WI38 (cell line): ENCODE measurements around the gene GANAB.
"Not testable (repeated sequence)": the region's sequence is repeated elsewhere in the genome, so short reads cannot be mapped to it uniquely, and the experiment has no call there.

ENCODE experiments used
- H3K4me3 ChIP-seq: 2 replicates; pipeline ENCODE4 v1.5.1; 2011; ENCODE audit warnings: low read depth, mild to moderate bottlenecking, control low read depth, low read length
- TF ChIP-seq, protein P1 (sequence below): IDR thresholded peaks from 2 replicates; pipeline ENCODE4 v1.5.1; 2012; ENCODE audit warnings: low read depth, mild to moderate bottlenecking, control low read depth, low read length

GANAB gene

DNA sequence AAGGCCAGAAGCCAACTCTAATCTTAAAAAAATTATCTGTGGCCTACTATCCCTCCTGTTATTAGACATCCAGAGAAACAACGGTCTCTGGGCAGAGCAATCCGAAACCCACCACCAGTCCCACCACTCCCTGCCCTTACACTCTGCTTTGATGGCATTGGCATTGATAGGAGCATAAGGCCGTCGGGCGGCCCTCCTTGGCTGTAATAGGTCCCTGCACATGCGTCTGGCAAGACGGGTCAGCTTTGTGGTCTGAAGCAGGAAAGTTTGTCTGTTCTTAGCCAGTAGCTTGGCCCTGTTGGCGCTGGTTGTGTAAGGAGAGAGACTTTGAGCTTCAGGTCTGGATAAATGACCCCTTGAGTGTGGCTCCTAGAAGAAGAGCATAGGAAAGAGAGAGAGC lies 51.3 kb downstream of the GANAB start:
- TF ChIP-seq, protein P1, sequence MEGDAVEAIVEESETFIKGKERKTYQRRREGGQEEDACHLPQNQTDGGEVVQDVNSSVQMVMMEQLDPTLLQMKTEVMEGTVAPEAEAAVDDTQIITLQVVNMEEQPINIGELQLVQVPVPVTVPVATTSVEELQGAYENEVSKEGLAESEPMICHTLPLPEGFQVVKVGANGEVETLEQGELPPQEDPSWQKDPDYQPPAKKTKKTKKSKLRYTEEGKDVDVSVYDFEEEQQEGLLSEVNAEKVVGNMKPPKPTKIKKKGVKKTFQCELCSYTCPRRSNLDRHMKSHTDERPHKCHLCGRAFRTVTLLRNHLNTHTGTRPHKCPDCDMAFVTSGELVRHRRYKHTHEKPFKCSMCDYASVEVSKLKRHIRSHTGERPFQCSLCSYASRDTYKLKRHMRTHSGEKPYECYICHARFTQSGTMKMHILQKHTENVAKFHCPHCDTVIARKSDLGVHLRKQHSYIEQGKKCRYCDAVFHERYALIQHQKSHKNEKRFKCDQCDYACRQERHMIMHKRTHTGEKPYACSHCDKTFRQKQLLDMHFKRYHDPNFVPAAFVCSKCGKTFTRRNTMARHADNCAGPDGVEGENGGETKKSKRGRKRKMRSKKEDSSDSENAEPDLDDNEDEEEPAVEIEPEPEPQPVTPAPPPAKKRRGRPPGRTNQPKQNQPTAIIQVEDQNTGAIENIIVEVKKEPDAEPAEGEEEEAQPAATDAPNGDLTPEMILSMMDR = no peak
- no peak overlapping the region for H3K4me3 ChIP-seq

DNA sequence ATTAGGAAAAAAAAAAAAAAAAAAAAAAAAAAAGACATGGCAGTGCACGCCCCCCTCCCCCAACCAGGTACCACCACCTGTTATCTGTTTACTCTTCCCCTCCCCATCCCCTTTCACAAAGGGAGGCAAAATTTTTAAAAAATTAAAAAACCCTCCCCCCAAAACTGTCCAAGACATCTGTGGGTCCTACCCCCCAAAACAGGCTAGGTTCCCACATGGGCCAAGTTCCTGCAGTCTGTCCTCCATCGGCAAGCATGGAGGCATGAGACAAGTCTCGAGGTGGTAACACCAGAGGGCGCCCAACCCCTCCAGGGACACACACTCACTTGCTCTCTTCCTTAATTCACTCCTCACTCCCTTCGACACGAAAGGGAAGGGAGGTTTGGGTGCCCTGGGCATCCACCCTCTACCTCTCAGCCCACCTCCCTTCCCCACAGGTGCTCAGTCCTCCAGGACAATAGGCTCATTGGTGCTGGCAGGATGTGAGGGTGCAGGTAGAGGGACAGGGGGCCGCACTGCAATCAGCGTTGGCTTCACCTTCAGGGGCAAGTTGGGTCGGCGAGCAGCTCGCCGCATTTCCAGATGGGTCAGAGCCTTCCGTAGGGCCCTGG lies 52.9 kb downstream of the GANAB start:
- no peak overlapping the region for H3K4me3 ChIP-seq
- TF ChIP-seq, protein P1 = peak; percentile 45

DNA sequence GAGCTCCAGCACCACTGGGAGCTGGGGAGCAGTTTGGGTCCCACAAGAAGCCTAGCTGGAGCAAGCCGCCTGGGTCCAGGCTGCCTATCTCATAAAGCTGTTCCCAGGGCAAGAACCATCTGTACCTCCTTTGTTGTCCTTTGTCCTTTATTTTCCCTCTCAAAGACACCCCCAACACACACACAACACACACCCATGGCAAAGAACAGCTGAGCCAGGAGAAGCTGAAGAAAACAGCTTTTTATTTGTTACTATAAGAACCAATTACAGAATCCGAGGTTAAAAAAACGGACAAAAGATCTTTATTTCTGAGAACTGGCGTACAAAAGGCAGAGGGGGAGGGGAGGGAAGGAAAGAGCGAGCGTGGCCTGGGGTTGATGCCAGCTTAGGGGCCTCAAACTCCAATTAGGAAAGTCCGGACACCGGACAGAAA lies 53.4 kb downstream of the GANAB start:
- TF ChIP-seq, protein P1 = no peak
- no peak overlapping the region for H3K4me3 ChIP-seq

DNA sequence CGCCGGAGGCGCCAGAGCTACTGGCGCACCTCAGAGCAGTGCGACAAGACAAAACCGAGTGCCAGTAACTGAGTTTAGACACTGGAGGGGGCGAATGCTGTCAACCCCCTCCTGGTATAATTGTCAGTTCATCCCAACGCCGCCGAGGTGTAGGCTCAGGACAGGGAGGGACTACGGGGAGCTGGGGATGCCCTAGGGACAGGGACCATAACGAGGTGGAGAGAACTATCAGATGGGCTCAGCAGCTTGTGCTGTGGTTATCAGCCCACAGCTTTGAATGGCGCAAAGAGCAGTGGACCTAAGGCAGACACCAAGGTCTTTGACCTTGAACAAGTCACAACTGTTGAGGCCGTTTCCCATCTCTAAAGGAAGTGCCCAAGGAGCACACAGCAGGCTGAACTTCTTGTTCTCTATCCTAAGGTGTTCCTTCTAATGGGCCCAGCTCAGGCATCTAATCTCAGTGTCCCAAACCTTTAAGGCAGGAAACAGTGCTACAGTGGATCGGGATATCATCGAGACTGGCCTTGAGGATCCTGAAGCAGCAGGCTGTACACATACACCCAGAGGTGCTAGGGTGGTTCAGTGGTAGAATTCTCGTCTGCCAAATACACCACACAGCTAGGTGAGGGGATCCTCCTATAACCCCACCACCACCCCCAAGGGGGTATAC lies 54.1 kb downstream of the GANAB start:
- peak overlapping the region; percentile 76 for H3K4me3 ChIP-seq

DNA sequence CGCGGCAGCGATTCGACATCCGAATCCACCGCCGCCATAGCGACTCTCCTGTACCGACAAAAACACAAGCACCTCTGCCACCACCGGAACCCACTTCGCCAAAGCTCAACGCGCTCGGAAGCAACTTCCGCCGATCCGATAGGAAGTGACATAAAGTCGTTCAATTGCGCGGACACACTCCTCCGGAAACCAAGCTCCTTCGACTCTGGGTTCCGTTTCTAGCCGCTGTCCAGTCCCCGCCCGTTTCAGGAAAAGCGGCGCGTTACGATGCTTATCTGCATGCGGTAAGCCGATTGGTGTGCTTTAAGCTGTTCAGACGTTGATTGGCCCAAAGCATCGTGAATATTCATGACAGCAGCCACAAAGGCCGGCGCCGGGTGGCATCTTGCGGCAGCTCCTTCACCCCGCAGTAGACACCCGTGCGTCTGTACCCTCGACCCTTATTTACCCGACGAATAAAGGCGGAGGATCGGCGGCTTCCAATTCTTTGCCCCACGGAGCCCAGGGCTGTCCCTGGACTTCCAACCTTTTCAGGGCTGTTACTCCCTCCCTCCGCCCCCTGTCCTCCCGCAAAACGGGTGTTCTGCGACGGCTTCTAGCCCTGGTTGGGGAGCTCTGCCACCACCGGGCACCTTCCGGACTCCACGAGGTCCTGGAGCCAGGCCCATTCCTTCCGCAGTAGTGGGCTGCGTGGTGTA lies 54.8 kb downstream of the GANAB start, which contains the start of gene TUT1:
Gene TUT1 (minus strand): TSS at position 76 of the 698 bp plus-strand sequence. CDS start 38 bp downstream, at position 38.
- H3K4me3 ChIP-seq = peak within 1 kb of the TSS; percentile 76
- TF ChIP-seq, protein P1 = no peak

More for the DNA sequence above, 54.1 kb downstream of the GANAB start:
- TF ChIP-seq, protein P1 = no peak

DNA sequence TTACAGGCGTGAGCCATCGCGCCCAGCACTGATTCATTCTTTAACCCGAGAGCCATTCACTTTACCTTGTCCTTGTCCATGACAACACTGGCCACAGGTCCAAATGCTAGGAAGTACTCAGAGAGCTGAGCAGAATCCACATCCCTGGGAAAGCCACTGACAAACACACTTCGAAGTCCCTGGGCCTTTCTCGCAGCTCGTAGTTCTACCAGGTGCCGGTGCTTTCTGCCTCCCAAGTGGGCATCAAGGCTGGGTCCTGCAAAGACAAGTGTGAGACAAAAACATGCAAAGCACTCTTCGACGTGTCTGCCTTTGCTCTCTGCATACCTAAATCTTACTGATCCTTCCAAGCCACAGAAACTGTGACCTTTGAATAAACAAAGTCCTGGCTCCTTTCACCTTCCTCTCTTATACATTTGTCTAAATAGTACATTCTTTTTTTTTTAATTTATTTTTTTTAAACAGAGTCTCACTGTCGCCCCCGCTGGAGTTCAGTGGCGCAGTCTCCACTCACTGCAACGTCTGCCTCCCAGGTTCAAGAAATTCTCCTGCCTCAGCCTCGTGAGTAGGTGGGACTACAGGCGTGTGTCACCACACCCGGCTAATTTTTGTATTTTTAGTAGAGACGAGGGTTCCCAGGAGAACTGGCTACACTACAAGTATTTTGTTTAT lies 57.3 kb downstream of the GANAB start:
- TF ChIP-seq, protein P1 = peak; percentile 40; the same call in 1 of the 2 replicates
- H3K4me3 ChIP-seq = no peak overlapping the region

DNA sequence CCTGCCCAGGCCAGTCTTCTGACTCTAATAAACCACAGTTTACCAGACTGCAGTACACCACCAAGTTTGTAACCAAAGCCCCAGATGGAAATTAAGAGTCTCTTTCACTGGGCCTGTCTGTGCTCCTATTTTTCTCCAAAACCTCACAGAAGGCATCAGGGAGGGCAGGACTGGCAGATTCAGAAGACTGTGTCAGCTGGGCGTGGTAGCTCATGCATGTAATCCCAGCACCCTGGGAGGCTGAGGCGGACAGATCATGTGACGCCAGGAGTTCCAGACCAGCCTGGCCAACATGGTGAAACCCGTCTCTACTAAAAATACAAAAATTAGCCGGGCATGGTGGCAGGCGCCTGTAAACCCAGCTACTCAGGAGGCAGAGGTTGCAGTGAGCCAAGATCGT lies 61.1 kb downstream of the GANAB start:
- H3K4me3 ChIP-seq = not testable (repeated sequence)

DNA sequence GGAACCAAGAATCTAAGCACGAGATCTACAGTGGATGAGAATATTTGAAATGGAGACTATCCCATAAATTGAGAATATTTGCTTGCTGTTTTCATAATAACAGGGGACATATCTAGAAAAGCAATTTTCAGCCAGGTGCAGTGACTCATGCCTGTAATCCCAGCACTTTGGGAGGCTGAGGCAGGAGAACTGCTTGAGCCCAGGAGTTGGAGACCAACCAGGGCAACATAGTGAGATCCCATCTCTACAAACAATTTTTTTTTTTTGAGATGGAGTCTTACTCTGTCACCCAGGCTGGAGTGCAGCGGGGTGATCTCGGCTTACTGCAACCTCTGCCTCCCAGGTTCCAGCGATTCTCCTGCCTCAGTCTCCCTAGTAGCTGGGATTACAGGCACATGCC lies 64.7 kb downstream of the GANAB start:
- not testable (repeated sequence) for H3K4me3 ChIP-seq
